Astrocyte of the cerebellum (primary cell): Measurements from ENCODE around the gene TBL2.
"Not testable (repeated sequence)": the region's sequence is repeated elsewhere in the genome, so short reads cannot be mapped to it uniquely, and the experiment has no call there.

Source experiments
- DNase-seq: peaks from one replicate; pipeline ENCODE4 v3.0.0-alpha.2; 2011; ENCODE audit warnings: low read depth
- H3K4me3 ChIP-seq: 2 replicates; pipeline ENCODE4 v1.5.1; 2011; ENCODE audit warnings: mild to moderate bottlenecking, low read depth, low read length, moderate library complexity
- CTCF ChIP-seq: IDR thresholded peaks from 2 replicates; pipeline ENCODE4 v1.5.1; 2012; ENCODE audit warnings: low read length, low read depth, moderate library complexity, mild to moderate bottlenecking; ENCODE audit errors: missing control alignments
- in situ Hi-C: cut with HindIII; loops from 2 replicates; pipeline ENCODE4 v1.10.0; 2017; ENCODE audit warnings: low sequenced_read_pairs

TBL2 gene

GRCh38 chr7:73596191-73597065 lies 18.0 kb upstream of the TBL2 start:
- no peak for TF ChIP-seq CTCF
- no peak overlapping the region for H3K4me3 ChIP-seq
- in situ Hi-C loops: no loop called here
- DNase-seq: no peak

- no peak for TF ChIP-seq CTCF
- in situ Hi-C loops: no loop called here
- no peak overlapping the region for H3K4me3 ChIP-seq
- no peak for DNase-seq
Observed at GRCh38 chr7:73595358-73595757, 17.0 kb upstream of the TBL2 start.

GRCh38 chr7:73593207-73594045 lies 15.0 kb upstream of the TBL2 start:
- TF ChIP-seq CTCF: no peak
- no peak for DNase-seq
- H3K4me3 ChIP-seq: no peak overlapping the region
- in situ Hi-C loops: no loop called here

GRCh38 chr7:73586911-73587310 lies 8.5 kb upstream of the TBL2 start:
- no peak for DNase-seq
- in situ Hi-C loops: no loop called here
- TF ChIP-seq CTCF: no peak
- H3K4me3 ChIP-seq: no peak overlapping the region

GRCh38 chr7:73585196-73585595 lies 6.8 kb upstream of the TBL2 start:
- in situ Hi-C loops: no loop called here
- no peak for TF ChIP-seq CTCF
- no peak for DNase-seq
- no peak overlapping the region for H3K4me3 ChIP-seq

GRCh38 chr7:73582664-73583202 lies 4.4 kb upstream of the TBL2 start:
- in situ Hi-C loops: no loop called here
- no peak for DNase-seq
- no peak overlapping the region for H3K4me3 ChIP-seq
- no peak for TF ChIP-seq CTCF

GRCh38 chr7:73581006-73581405 lies 2.6 kb upstream of the TBL2 start:
- H3K4me3 ChIP-seq: not testable (repeated sequence)

More at GRCh38 chr7:73581006-73581405, 2.6 kb upstream of the TBL2 start:
- DNase-seq, in situ Hi-C loops: not testable (repeated sequence)
